Measurements from ENCODE around the gene PLPPR1.

GRCh38 chr9:101121836-101122399, 93.4 kb downstream of the PLPPR1 start:
- TF ChIP-seq CTCF (IDR thresholded peaks at IDR 0.05): no peak
- TF ChIP-seq ZFX (IDR thresholded peaks at IDR 0.05; ENCODE audit: borderline replicate concordance): no peak
